NB4 (cell line): Measurements from ENCODE around the gene GAGE10.

Experiments used
- CTCF ChIP-seq: IDR thresholded peaks from one replicate; pipeline ENCODE4 v1.5.1; 2012; ENCODE audit warnings: low read depth, low read length
- POLR2A ChIP-seq: IDR thresholded peaks from 2 replicates; pipeline ENCODE4 v1.6.1; 2011; ENCODE audit warnings: mild to moderate bottlenecking; ENCODE audit not compliant: insufficient read length; ENCODE audit errors: extremely low read depth

GRCh38 chrX:49273181-49273727 is 30.2 kb upstream of the GAGE10 start:
- no peak for TF ChIP-seq CTCF
- no peak for TF ChIP-seq POLR2A
